Hepatocyte (in vitro differentiated cells): ENCODE measurements around the gene ADGRL3.

Experiments used
- EZH2 ChIP-seq: fragments of 200-600 bp; sonication (generic); IDR thresholded peaks from 2 replicates; pipeline ENCODE4 v1.6.1; 2016; ENCODE audit warnings: antibody characterized with exemption, mild to moderate bottlenecking, borderline replicate concordance
- TF ChIP-seq, protein P1 (sequence below): fragments of 200-600 bp; sonication (generic); IDR thresholded peaks from 2 replicates; pipeline ENCODE4 v1.5.1; 2016; ENCODE audit warnings: antibody characterized with exemption, mild to moderate bottlenecking; ENCODE audit not compliant: poor library complexity

DNA sequence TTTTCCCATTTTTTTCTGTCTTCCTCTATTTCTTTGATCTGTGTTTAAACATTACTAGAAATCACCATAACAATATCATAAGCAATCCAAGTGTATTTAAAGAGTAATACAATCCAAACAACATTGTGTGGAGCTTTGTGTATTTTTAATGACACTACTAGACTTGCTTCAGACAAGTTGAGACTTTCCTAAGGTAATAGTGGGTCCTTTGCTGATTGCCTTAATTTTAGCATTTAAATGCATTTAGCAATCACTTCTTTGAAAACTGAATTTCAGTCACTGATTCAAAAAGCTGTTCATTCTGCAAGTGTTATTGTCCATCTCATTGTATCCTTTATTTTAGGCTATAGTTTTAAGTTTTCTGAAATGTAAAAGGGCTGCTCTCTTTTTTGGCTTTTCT is 804.8 kb downstream of the ADGRL3 start:
- TF ChIP-seq EZH2, result no peak
- TF ChIP-seq, protein P1, sequence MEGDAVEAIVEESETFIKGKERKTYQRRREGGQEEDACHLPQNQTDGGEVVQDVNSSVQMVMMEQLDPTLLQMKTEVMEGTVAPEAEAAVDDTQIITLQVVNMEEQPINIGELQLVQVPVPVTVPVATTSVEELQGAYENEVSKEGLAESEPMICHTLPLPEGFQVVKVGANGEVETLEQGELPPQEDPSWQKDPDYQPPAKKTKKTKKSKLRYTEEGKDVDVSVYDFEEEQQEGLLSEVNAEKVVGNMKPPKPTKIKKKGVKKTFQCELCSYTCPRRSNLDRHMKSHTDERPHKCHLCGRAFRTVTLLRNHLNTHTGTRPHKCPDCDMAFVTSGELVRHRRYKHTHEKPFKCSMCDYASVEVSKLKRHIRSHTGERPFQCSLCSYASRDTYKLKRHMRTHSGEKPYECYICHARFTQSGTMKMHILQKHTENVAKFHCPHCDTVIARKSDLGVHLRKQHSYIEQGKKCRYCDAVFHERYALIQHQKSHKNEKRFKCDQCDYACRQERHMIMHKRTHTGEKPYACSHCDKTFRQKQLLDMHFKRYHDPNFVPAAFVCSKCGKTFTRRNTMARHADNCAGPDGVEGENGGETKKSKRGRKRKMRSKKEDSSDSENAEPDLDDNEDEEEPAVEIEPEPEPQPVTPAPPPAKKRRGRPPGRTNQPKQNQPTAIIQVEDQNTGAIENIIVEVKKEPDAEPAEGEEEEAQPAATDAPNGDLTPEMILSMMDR, result no peak
